Measurements from ENCODE around the gene MYPOP. TPM values are rescaled to one million over a fixed set of nuclear protein-coding genes. Genes with fewer than 3 reads are reported as not detected.

Gene MYPOP
- total and polyA plus RNA-seq, 9 of the 15 experiments (the other 6 are each of a cell fraction or from before 2014, with no cell fraction given), result 0.32 to 7.6 (median 1.6) TPM

DNA sequence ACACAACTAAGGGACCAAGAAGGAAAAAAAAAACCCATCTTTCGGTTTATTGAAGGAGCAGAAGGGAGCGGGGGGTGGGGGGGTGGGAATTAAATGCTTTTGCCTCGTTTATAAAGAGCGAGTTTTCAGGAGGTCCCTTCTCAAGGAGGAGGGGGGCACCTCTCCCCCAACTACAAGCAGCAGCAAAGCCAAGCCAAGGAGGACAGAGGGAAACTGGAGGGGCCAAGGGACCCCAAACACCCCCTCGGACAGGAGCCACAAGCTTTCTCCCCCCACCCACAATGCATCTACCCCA, 18.9 kb downstream of the MYPOP start:
- H3K4me3 ChIP-seq, result no peak overlapping the region
- TF ChIP-seq TCF7 (IDR thresholded peaks at IDR 0.05; ENCODE audit: borderline replicate concordance) (no peak), LEF1 (IDR thresholded peaks at IDR 0.05) (0 out of 2 replicates have a peak, but pooled peaks have one; percentile 1), E2F4 (CRISPR knock-in tag; IDR thresholded peaks at IDR 0.05; ENCODE audit: low read depth) (no peak), STAG1 (CRISPR knock-in tag; IDR thresholded peaks at IDR 0.05; ENCODE audit: borderline replicate concordance) (no peak), ZNF740 (CRISPR knock-in tag; IDR thresholded peaks at IDR 0.05) (peak; percentile 63), ZNF740 (tag; IDR thresholded peaks at IDR 0.05) (peak in 1 of 2 experiments; percentile 31; a peak in 1 of 4 replicates), PRPF4 (IDR thresholded peaks at IDR 0.05; ENCODE audit: insufficient read depth, low read depth, low read length, poor library complexity, severe bottlenecking) (no peak), E2F3 (CRISPR knock-in tag; IDR thresholded peaks at IDR 0.05) (no peak), BRD9 (IDR thresholded peaks at IDR 0.05; ENCODE audit: low read depth, partially characterized antibody) (no peak), ZBTB1 (CRISPR knock-in tag; IDR thresholded peaks at IDR 0.05; ENCODE audit: borderline replicate concordance, low read depth) (0 out of 2 replicates have a peak, but pooled peaks have one; percentile 35), CLOCK (CRISPR knock-in tag; IDR thresholded peaks at IDR 0.05; ENCODE audit: borderline replicate concordance) (no peak), CREB3L1 (IDR thresholded peaks at IDR 0.05; ENCODE audit: borderline replicate concordance, low read depth) (no peak)
- TF ChIP-seq, protein P1, sequence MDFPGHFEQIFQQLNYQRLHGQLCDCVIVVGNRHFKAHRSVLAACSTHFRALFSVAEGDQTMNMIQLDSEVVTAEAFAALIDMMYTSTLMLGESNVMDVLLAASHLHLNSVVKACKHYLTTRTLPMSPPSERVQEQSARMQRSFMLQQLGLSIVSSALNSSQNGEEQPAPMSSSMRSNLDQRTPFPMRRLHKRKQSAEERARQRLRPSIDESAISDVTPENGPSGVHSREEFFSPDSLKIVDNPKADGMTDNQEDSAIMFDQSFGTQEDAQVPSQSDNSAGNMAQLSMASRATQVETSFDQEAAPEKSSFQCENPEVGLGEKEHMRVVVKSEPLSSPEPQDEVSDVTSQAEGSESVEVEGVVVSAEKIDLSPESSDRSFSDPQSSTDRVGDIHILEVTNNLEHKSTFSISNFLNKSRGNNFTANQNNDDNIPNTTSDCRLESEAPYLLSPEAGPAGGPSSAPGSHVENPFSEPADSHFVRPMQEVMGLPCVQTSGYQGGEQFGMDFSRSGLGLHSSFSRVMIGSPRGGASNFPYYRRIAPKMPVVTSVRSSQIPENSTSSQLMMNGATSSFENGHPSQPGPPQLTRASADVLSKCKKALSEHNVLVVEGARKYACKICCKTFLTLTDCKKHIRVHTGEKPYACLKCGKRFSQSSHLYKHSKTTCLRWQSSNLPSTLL (IDR thresholded peaks at IDR 0.05), result no peak

More for the DNA sequence above, 18.9 kb downstream of the MYPOP start:
- in situ Hi-C loops (cut with MboI), result no loop called here
- H3K4me1 ChIP-seq (replicated peaks in 1 of 2; ENCODE audit: control insufficient read depth in 2 of 2, insufficient read depth in 2 of 2, low read length in 2 of 2), result peaks cover 37 to 58% of the 10 kb centered on the region in 2 experiments; a peak in 4 of 5 replicates
- no peak overlapping the region for H3K27ac ChIP-seq (ENCODE audit: extremely low read depth, low read depth, low read length)
- ATAC-seq, result no peak
- BruUV-seq (replicated peaks), result no TSS peak
- no peak overlapping the region for H3K4me2 ChIP-seq (ENCODE audit: insufficient read depth, low read length)
- POLR2A ChIA-PET, result interaction anchor here (0.6 kb wide), 1 partner anchor 20 kb away, joined by 4 read pairs; no protein-coding TSS in a partner anchor
- H3K9ac ChIP-seq (ENCODE audit: insufficient read depth in 1 of 2, low read depth in 2 of 2, low read length in 2 of 2), result peak overlapping the region in 1 of 2 experiments; percentile 49; a peak in 1 of 4 replicates
- WGBS (ENCODE audit: insufficient coverage, low coverage, missing lambda C conversion rate), result no CpG with 5 or more reads among the region's 5 CpGs
- H3K9me3 ChIP-seq (replicated peaks; ENCODE audit: control insufficient read depth, insufficient read depth, low read depth, low read length), result no peaks in the 10 kb centered on the region
- DNase-seq (ENCODE audit: extremely low read depth in 1 of 4, low spot score in 3 of 4), result no peak
- peaks cover 25% of the 10 kb centered on the region for H3K79me2 ChIP-seq (ENCODE audit: control insufficient read depth, insufficient read depth, low read length)
- H2AFZ ChIP-seq (ENCODE audit: low read depth, low read length), result no peak overlapping the region
- peaks cover 13% of the 10 kb centered on the region; the same call in 1 of the 3 replicates for H3K36me3 ChIP-seq (ENCODE audit: control insufficient read depth, insufficient read depth, low read length)
- CTCF ChIA-PET (ENCODE audit: low intra/inter-chr PET ratio), result interaction anchor here (0.5 to 4.9 kb wide), 3 partner anchors 19 to 66 kb away, joined by 3 to 102 read pairs (median 56); partner anchors contain the start of genes FOXA3 and SYMPK
- no peaks in the 10 kb centered on the region for H3K9me1 ChIP-seq (ENCODE audit: control insufficient read depth, insufficient read depth, low read length)
- H3K27me3 ChIP-seq (ENCODE audit: control insufficient read depth in 2 of 2, insufficient read depth in 2 of 2, low read length in 2 of 2), result no peaks in the 10 kb centered on the region
- H4K20me1 ChIP-seq (replicated peaks; ENCODE audit: control insufficient read depth, insufficient read depth, low read length), result no peaks in the 10 kb centered on the region
- no peak for FAIRE-seq
- intact Hi-C loops (cut with micrococcal nuclease), result loop anchor here (1.0 kb wide), 2 partner anchors 20 to 66 kb away; partner anchors contain the start of gene SYMPK
